Stimulated activated CD4-positive, alpha-beta T cell treated with anti-CD3 and anti-CD28 coated beads, Interleukin-12 subunit alpha, Interleukin-12 subunit beta, amount 100 ng/mL, for 24 hours (primary cell): Measurements from ENCODE around the gene TKFC.
A peak's percentile ranks its signal among the peaks of the same experiment; 100 is the strongest.

Source experiments
- DNase-seq, 2 experiments: peaks; one replicate each; pipeline ENCODE4 v3.0.0-alpha.2; 2020; ENCODE audit warnings: low read depth in 2 of 2

Gene TKFC

GRCh38 chr11:61345954-61346843, 13.2 kb downstream of the TKFC start:
- no peak for DNase-seq

DNA sequence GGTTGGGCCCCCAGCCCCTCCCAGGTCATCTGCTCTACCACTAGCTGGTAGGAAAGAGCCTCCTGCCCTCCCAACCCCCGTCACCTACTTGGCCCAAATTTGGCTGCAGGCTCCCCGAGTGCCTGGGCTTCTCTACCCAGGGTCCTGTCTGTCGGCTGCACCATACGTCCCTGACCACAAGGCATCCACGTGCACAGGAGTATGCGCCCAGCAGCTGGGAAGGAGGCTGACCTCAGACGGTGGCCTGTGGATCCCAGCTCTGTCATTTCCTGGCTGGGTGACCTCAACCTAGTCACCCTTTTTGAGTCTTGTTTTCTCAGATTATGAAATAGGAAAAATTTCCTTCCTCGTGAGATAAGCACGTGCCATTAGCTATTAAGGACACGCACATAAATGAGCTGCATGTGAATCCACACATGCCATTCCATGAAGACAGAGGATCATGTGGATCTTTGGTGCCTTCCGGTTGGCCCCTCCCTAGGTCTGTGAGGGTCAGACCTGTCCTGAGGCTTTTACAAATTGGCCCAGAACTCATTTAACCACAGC, 15.0 kb downstream of the TKFC start:
- DNase-seq, result no peak

DNA sequence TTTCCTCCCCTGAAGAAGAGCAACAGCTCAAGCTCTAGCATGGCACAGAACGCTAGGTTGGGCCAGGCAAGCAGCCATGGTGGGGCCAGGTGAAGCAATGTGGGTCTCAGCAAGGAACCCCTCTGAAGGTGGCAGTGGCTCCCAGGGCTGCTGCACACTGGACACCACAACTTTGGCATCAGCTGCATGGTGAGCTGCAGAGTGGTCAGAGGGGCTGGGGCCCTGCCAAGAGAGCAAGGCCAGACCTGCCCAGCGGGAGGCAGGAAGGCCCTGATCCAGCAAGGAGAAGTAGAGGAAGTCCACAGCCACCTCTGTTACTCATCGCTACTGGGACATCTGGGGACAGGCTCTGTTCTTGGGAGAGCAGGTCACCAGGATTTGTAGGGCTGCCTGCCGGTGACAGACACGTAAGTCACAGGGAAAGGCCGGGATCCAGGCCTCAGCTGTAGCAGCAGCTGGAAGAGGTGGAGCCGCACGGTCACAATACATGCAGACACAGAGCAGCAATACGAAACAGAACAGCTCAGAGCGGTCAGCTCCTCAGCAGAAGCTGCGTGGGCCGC, 16.2 kb downstream of the TKFC start:
- no peak for DNase-seq

GRCh38 chr11:61349916-61350315, 16.9 kb downstream of the TKFC start:
- DNase-seq, result no peak

- no peak for DNase-seq
Observed at GRCh38 chr11:61350336-61350735, 17.3 kb downstream of the TKFC start.

GRCh38 chr11:61350803-61351202, 17.8 kb downstream of the TKFC start:
- no peak for DNase-seq

DNA sequence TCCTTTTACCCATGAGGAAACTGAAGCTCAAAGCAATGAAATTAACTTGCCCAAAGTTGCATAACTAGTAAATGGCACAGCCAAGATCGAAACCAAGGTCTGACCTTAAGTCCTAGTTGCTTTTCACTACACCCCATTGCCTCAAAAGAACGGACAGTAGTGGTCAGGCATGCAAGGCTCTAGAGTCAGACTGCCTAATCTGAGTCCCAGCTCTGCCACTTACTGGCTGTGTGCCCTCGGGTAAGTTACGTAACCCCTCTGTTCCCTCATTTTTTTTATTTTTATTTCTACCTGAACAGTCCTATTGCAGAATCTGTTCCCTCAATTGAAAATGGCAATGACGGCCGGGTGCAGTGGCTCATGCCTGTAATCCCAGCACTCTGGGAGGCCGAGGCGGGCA, 19.0 kb downstream of the TKFC start:
- DNase-seq, result no peak

DNA sequence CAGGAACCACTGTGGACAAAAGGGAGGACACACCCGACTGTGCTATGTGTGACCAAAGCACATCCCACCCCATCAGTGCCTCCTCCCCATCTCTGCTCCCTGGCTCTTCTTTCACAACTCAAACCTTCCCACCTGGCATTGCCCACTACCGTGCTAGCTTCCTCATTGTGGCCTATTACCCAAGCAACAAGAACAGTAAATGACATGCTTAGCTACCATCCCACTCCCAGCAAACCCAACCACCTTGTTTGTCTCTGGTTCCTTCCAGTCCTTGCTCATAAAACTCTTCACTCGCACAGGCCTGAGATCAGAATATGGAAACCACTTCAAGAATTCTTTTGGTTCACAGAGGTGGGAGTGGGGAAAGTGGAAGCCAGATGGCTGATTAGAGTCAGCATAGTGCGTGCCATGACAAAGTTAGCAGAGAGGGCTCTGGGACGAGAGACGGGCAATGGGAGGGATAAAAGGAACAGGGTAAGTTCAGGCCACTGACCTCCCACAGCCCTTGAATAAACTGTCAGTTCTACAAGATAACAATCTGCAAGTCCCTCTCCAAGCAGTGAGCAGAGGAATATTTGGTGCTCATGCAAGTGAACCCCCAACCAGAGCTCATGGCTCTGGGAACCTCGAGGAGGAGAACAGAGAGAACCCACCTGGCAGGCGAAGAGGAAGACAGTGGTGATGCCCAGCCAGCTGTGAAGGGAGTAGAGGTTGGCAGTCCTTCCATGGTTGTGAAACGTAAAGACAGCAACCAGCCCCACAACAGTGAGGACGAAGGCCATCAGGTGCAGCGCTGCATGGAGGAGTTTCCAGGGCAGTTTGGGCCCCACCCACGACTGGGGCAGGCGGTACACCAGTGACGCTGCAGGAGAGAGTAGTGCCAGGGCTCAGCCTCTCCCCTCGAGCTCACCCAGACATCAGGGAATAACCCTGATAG, 20.4 kb downstream of the TKFC start:
- no peak for DNase-seq

DNA sequence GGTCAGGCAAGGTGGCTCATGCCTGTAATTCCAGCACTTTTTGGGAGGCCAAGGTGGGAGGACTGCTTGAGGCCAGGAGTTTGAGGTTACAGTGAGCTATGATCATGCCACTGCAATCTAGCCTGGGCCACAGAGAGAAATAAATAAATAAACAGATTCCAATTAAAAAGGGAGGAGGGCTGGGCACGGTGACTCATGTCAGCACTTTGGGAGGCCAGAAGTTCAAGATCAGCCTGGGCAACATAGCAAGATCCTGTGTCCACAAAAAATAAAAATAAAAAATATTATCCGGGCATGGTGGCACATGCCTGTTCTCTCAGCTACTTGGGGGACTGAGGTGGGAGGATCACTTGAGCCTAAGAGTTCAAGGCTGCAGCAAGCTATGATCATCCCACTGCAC, 21.2 kb downstream of the TKFC start:
- no peak for DNase-seq

DNA sequence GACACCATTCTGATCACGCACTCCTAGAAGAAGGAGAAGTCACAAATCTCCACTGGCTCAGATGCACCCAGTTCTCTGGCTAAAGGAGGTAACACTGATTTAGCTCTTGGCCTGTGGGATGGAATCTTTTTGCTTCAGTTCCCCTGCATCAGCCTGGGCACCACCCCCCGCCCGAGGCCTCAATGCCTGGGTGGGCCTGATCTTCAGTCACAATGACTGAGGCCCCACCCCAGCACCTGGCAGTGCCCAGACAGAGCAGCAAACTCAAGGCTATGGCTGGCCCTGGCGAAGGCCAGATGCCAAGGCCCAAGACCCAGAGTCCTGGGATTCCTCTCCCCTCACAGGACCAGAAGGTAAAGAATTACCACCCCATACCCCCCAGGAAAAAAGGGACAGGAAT, 23.7 kb downstream of the TKFC start:
- DNase-seq, result no peak

- DNase-seq, result no peak
Observed at GRCh38 chr11:61357233-61357893, 24.3 kb downstream of the TKFC start.

DNA sequence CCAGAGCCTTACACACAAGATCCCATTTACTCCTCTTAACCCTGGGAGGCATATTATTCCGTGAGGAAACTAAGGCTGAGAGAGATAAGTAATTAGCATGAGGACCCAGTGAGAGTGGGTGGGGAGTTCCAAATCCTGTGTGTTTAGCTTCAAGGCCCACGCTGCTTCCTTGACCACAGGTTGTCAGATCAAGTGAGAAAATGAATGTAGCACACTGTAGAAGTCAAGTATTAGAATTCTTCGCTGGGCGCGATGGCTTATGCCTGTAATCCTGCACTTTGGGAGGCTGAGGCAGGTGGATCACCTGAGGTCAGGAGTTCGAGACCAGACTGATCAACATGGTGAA, 24.8 kb downstream of the TKFC start:
- no peak for DNase-seq

DNA sequence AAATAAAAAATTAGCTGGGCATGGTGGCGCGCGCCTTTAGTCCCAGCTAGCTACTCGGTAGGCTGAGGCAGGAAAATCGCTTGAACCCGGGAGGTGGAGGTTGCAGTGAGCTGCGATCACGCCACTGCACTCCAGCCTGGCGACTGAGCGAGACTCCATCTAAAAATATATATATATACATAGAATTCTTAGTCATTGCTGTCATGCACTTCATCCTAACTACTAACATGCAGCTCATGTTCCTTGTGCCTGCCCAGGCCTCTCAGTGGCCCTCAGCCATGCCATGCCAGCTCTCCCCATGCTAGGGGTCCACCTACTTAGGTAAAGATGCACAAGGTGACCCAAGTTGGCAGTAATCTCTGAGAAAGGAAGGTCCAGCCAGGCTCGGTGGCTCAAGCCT, 25.5 kb downstream of the TKFC start:
- no peak for DNase-seq

GRCh38 chr11:61359516-61359915, 26.5 kb downstream of the TKFC start:
- DNase-seq, result no peak

- no peak for DNase-seq
Observed at GRCh38 chr11:61361237-61361740, 28.3 kb downstream of the TKFC start.

DNA sequence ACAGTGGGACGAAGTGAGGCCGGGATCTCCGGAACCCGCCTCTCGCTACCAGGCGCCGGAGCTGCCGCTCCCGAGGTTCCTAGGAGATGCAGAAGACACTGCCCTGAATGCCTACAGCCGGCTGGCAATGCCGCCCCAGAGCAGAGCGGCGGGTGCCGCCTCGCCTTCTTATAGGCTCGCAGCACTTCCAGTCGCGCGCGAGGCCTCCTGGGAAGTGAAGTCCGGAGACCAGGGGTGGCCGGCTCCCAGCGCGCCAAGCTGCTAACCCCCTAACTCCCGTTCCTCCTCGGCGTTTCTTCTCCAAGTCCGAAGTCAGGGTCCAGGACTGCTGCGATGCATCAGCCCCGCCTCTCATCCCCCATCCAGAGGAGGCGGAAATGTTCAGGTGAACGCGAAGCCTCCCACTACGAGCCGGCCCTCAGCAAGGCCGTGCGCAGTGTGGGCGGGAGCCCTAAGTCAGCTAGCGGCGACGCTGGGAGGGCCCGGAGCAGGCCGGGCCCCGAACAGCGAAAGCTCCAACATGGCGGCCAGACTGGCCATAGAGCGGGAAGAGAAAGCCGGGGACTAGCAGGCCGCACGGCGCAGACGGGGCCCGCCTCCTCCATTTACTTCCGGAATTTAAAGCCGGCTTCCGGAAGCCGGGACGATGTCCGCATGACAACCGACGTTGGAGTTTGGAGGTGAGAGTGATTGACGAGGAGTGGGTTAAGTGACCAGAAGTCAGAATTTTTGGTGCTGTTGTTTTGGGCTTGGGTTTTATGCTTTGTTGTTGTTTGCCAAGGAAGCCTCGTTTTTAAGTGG, 28.9 kb downstream of the TKFC start, which contains the start of the genes CYB561A3 and TMEM138:
Gene CYB561A3, minus strand, starts transcription at position 142 of the 801 bp plus-strand sequence. CDS start 5,169 bp downstream, outside the sequence.
Gene TMEM138, plus strand, starts transcription at position 634 of the 801 bp plus-strand sequence. CDS start 2,017 bp downstream, outside the sequence.
- peak; percentile 86 to 89 for DNase-seq

- DNase-seq, result no peak
Observed at GRCh38 chr11:61362542-61362875, 29.5 kb downstream of the TKFC start.

DNA sequence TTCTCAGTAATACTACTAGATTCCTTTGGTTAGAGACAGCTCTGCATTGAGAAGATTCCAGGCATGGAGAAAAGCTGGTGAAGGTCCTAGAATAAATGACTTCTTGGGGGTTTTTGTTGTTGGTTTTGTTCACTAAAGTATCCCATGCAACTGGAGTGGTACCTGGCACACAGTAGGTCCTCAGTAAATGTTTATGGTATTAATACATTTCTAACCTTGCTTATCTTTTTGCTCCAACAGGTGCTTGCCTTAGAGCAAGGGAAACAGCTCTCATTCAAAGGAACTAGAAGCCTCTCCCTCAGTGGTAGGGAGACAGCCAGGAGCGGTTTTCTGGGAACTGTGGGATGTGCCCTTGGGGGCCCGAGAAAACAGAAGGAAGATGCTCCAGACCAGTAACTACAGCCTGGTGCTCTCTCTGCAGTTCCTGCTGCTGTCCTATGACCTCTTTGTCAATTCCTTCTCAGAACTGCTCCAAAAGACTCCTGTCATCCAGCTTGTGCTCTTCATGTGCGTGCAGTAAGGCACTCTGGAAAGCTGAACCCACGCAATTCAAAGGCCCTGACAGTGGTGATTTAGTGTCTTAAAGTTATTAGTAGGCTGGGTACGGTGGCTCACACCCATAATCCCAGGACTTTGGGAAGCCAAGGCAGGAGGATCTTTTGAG, 31.1 kb downstream of the TKFC start:
- DNase-seq, result no peak

DNA sequence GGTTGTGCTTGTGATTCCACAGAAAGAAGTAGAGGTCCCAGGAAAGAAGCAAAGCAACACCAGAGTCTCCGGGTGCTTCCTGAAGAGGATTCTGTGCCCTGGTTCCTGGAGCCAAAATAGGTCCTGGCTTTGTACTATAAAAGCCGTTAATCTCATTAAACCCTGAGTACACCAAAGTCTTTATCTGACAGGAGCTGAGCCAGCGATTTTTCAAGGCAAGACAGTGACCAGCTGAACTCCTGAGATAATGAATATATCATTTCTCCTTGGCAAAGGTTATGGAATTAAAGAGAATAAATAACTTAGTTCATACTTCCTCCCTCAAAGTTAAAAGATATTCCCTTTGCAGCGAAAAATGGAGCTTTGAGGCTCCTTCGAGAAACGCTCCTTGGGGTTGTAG, 34.4 kb downstream of the TKFC start:
- no peak for DNase-seq

GRCh38 chr11:61368646-61369045, 35.6 kb downstream of the TKFC start:
- no peak for DNase-seq
